DMS 273 (cell line): Measurements from ENCODE around the gene TTC4.
A peak's percentile ranks its signal among the peaks of the same experiment; 100 is the strongest.

Experiments used
- DNase-seq: peaks from one replicate; lab custom pipeline; 2025; ENCODE audit not compliant: unreplicated experiment; lab: John Stamatoyannopoulos, UW

Gene TTC4

GRCh38 chr1:54703471-54703870 lies 12.2 kb upstream of the TTC4 start:
- no peak for DNase-seq

GRCh38 chr1:54705153-54705552 lies 10.5 kb upstream of the TTC4 start:
- DNase-seq = no peak

GRCh38 chr1:54706419-54706818 lies 9.2 kb upstream of the TTC4 start:
- DNase-seq = no peak

GRCh38 chr1:54708385-54708784 lies 7.3 kb upstream of the TTC4 start:
- no peak for DNase-seq

- no peak for DNase-seq
Measured at GRCh38 chr1:54709547-54710292, 5.9 kb upstream of the TTC4 start.

- no peak for DNase-seq
Measured at GRCh38 chr1:54710434-54710833, 5.2 kb upstream of the TTC4 start.

GRCh38 chr1:54710841-54711240 lies 4.8 kb upstream of the TTC4 start:
- DNase-seq = no peak

GRCh38 chr1:54711536-54711935 lies 4.1 kb upstream of the TTC4 start:
- no peak for DNase-seq

GRCh38 chr1:54714881-54715492 lies 674 bp upstream of the TTC4 start:
- no peak for DNase-seq

- DNase-seq = no peak
Measured at GRCh38 chr1:54716299-54717047, 812 bp downstream of the TTC4 start.

- no peak for DNase-seq
Measured at GRCh38 chr1:54721719-54722118, 6.1 kb downstream of the TTC4 start.

GRCh38 chr1:54723985-54724384 lies 8.3 kb downstream of the TTC4 start:
- peak; percentile 9 for DNase-seq

GRCh38 chr1:54724771-54725170 lies 9.1 kb downstream of the TTC4 start:
- no peak for DNase-seq

- DNase-seq = no peak
Measured at GRCh38 chr1:54728027-54728426, 12.4 kb downstream of the TTC4 start.

- DNase-seq = no peak
Measured at GRCh38 chr1:54736685-54737084, 21.0 kb downstream of the TTC4 start.

- no peak for DNase-seq
Measured at GRCh38 chr1:54738244-54738643, 22.6 kb downstream of the TTC4 start.

- DNase-seq = no peak
Measured at GRCh38 chr1:54741531-54741930, 25.9 kb downstream of the TTC4 start.

GRCh38 chr1:54742282-54742681 lies 26.6 kb downstream of the TTC4 start:
- DNase-seq = no peak

- DNase-seq = no peak
Measured at GRCh38 chr1:54743416-54744226, 28.0 kb downstream of the TTC4 start.

GRCh38 chr1:54744696-54745095 lies 29.0 kb downstream of the TTC4 start:
- DNase-seq = no peak

- no peak for DNase-seq
Measured at GRCh38 chr1:54745274-54745673, 29.6 kb downstream of the TTC4 start.
